ENCODE results near the gene GLYR1.

DNA sequence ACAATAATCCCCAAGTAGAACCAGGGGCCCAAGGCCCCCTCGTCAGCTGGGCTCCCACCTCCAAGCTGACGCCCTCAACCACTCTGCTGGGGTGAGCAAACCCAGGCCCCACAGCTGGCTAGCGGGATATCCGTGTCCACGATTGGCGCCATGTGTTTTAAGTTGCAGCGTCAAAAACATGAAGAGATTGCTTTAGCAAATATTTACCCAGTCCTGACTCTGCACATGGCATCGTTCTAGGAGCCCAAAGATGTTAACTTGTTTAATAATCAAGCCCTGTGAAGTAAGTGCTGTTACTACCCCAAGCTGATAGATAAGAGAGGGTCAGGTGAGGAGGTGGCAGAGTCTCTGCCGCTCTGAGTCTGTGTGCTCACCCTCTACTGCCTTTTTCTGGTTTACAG lies 58.6 kb downstream of the GLYR1 start:
- TF ChIP-seq GATA2 (IDR thresholded peaks at IDR 0.05; ENCODE audit: low read depth, low read length) (no peak), GATA3 (IDR thresholded peaks at IDR 0.05; ENCODE audit: low read depth, low read length) (no peak)

Measured in SH-SY5Y (cell line).